Esophagus (tissue), 2 donors: ENCODE measurements around the gene MAP7. TPM values are rescaled to one million over a fixed set of nuclear protein-coding genes. Genes with fewer than 3 reads are reported as not detected.
"Not testable (repeated sequence)": the region's sequence is repeated elsewhere in the genome, so short reads cannot be mapped to it uniquely, and the experiment has no call there.

Experiments
- H3K27ac ChIP-seq, 2 donors: one replicate each; pipeline ENCODE4 v1.5.1; 2013; ENCODE audit warnings: low read depth in 2 of 2, mild to moderate bottlenecking in 2 of 2, inconsistent platforms in 1 of 2, low read length in 1 of 2, moderate library complexity in 1 of 2
- H3K27me3 ChIP-seq, 2 donors: one replicate each; pipeline ENCODE4 v1.6.1; 2013; ENCODE audit warnings: low read length in 2 of 2, control low read depth in 1 of 2, mild to moderate bottlenecking in 1 of 2; ENCODE audit not compliant: insufficient read depth in 2 of 2, control insufficient read depth in 1 of 2
- H3K36me3 ChIP-seq, 2 donors: one replicate each; pipeline ENCODE4 v1.6.1; 2013; ENCODE audit warnings: low read length in 1 of 2; ENCODE audit not compliant: control insufficient read depth in 2 of 2, insufficient read depth in 2 of 2
- H3K4me1 ChIP-seq, 2 donors: one replicate each; pipeline ENCODE4 v1.6.1; 2013; ENCODE audit warnings: low read length in 1 of 2; ENCODE audit not compliant: control insufficient read depth in 2 of 2, insufficient read depth in 2 of 2
- H3K4me3 ChIP-seq, 2 donors: one replicate each; pipeline ENCODE4 v1.5.1; 2013; ENCODE audit warnings: low read length in 2 of 2, mild to moderate bottlenecking in 2 of 2, low read depth in 1 of 2, moderate library complexity in 1 of 2
- H3K9me3 ChIP-seq, 2 donors: one replicate each; pipeline ENCODE4 v1.6.1; 2013; ENCODE audit warnings: mild to moderate bottlenecking in 2 of 2, low read depth in 1 of 2, low read length in 1 of 2, moderate library complexity in 1 of 2; ENCODE audit not compliant: control insufficient read depth in 2 of 2, insufficient read depth in 1 of 2
- WGBS, 2 donors: extraction: QIAGEN DNeasy Blood & Tissue Kit; methylation state at CpG; one replicate each; pipeline ENCODE4 v1.1.7; 2013; 5-methylcytosine and 5-hydroxymethylcytosine counted together
- polyA plus RNA-seq, 2 donors: library from polyadenylated mRNA; stranded (reverse); fragments of 200-250 nt; gene quantifications; one replicate each; pipeline ENCODE4 v1.2.3, GENCODE V29; 2013
- donor health status: healthy with polysubstance abuse.
- donor health status: Bipolar disorder and iron deficiency.

Gene MAP7
- polyA plus RNA-seq, 2 donors: 13.4 to 15.1 TPM

DNA sequence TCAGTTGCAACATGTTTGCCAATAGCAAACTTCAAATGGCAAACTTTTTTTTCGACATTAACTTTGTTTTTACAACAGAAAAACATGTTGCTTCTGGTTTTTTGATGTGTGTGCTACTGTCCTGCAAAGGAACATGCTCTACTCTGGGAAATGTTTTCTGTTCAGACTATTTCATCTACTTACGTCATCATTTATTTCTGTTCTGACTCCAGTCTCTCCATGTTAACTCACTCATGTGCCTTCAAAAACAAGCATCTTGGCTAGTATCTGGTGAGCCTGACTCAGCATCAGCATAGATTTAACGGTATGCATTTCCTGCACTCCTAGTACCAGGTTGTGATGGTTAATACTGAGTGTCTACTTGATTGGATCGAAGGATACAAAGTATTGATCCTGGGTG, 36.1 kb upstream of the MAP7 start:
- WGBS, 2 donors: 48 to 57% methylated on average over 4 of the region's 4 CpGs
- Histone ChIP-seq H3K4me1 (no peaks in the 10 kb centered on the region), H3K36me3 (peaks cover 0 to 6% of the 10 kb centered on the region in 2 donors), H3K27ac (peak overlapping the region in 1 of 2 donors; percentile 8), H3K4me3 (no peak overlapping the region), H3K27me3 (no peaks in the 10 kb centered on the region), H3K9me3 (peaks cover 0 to 2% of the 10 kb centered on the region in 2 donors)

DNA sequence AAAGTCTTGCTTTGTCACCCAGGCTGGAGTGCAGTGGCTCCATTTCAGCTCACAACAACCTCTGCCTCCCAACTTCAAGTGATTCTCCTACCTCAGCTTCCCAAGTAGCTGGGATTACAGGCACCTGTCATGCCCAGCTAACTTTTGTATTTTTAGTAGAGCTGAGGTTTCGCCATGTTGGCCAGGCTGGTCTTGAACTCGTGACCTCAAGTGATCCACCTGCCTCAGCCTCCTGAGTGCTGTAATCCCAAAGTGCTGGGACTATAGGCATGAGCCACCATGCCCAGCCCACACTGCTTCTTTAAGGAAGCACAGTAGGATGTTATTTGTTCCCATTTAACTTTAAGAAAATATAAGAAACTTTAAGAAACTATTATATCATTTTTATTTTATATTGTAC, 35.3 kb upstream of the MAP7 start:
- not testable (repeated sequence) for H3K4me3 ChIP-seq, H3K4me1 ChIP-seq, H3K36me3 ChIP-seq, H3K9me3 ChIP-seq, H3K27ac ChIP-seq, H3K27me3 ChIP-seq
- 94 to 96% methylated on average over 2 of the region's 2 CpGs for WGBS, 2 donors

DNA sequence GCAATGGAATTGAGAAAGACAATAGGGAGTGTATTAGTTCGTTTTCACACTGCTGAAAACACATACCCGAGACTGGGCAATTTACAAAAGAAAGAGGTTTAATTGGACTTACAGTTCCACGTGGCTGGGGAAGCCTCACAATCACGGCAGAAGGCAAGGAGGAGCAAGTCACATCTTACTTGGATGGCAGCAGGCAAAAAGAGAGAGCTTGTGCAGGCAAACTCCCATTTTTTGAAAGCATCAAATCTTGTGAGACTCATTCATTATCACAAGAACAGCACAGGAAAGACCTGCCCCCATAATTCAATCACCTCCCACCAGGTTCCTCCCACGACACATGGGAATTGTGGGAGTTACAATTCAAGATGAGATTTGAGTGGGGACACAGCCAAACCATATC, 34.1 kb upstream of the MAP7 start:
- H3K4me1 ChIP-seq, H3K27ac ChIP-seq, H3K9me3 ChIP-seq, H3K27me3 ChIP-seq, H3K36me3 ChIP-seq, H3K4me3 ChIP-seq: not testable (repeated sequence)
- WGBS, 2 donors: 86 to 87% methylated on average over 5 of the region's 5 CpGs

DNA sequence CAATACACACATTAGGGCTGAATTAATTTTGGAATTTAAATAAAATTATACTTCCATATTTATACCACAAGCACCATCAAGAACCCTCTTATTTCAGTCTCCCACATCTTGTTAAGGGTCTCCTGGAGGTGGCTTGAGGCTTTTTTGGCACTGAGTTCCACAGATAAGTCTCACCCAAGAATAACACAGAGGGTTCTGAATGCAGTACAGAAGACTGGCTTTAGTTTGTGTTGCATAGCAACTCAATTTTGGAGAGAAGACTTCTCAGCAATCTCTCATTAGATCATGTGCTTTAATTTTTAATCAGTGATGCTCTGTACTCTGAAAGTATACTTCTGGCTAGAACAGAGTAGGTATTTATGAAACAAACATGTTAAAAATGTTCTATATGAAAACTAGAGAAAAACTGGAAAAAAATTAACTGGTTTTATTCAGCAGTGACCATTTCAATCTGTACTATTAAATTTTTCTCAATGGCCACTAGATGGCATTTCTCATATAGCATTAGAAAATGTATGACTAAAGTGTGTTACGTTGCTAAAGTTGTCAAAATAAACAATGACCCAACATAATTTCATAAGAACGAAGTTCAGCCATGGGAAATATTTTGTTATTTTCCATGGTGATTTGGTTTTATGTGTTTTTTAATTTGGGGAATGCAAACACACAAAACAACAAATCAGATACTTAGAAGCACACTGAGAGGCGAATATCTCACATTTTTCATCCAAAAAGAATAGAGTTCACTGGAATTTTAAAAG, 32.7 kb upstream of the MAP7 start:
- Histone ChIP-seq H3K4me1 (no peaks in the 10 kb centered on the region), H3K4me3 (no peak overlapping the region), H3K36me3 (peaks cover 0 to 5% of the 10 kb centered on the region in 2 donors), H3K27me3 (no peaks in the 10 kb centered on the region), H3K9me3 (no peaks in the 10 kb centered on the region), H3K27ac (no peak overlapping the region)
- WGBS, 2 donors: 27 to 34% methylated on average over 3 of the region's 3 CpGs

DNA sequence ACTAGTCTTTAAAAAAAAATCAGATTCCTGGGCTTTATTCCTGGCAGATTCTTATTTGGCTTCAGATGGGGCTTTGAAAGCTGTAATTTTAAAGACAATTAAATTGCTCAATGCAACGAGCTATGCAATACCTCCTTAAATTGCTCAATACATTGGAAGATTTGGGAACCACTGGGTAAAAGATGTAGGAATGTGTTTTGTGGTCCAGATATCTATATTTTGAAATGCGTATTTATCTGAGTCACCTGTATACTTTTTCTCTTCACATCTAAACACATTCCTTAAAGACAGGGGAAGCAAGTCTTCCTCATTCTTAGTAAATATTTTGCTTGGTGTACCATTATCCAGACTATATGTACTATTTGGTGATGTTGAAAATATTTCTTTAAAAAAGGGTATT, 29.6 kb upstream of the MAP7 start:
- no peaks in the 10 kb centered on the region for H3K27me3 ChIP-seq
- H3K4me1 ChIP-seq: no peaks in the 10 kb centered on the region
- WGBS, 2 donors: 81 to 83% methylated on average over 2 of the region's 2 CpGs
- no peak overlapping the region for H3K27ac ChIP-seq
- H3K9me3 ChIP-seq: no peaks in the 10 kb centered on the region
- peaks cover 4 to 5% of the 10 kb centered on the region in 2 donors for H3K36me3 ChIP-seq
- H3K4me3 ChIP-seq: no peak overlapping the region

DNA sequence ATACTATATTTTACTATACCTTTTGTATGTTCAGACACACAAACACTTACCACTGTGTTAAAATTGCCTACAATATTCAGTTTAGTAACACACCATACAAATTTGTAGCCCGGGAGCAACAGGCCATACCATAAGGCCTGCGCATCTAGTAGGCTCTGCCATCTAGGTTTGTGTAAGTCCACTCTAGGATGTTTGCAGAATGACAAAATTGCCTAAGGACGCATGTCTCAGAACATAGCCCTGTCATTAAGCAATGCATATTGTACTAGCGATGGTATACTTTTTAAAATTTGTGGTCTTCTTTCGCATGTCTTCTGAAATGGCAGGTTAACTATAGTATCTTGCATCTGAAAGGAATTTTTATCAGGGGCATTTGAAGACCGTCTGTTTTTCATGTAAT, 26.6 kb upstream of the MAP7 start:
- WGBS, 2 donors: 87 to 94% methylated on average over 6 of the region's 6 CpGs
- Histone ChIP-seq H3K27ac (no peak overlapping the region), H3K36me3 (peaks cover 5% of the 10 kb centered on the region in 2 donors), H3K4me1 (no peaks in the 10 kb centered on the region), H3K27me3 (no peaks in the 10 kb centered on the region), H3K4me3 (no peak overlapping the region), H3K9me3 (no peaks in the 10 kb centered on the region)

DNA sequence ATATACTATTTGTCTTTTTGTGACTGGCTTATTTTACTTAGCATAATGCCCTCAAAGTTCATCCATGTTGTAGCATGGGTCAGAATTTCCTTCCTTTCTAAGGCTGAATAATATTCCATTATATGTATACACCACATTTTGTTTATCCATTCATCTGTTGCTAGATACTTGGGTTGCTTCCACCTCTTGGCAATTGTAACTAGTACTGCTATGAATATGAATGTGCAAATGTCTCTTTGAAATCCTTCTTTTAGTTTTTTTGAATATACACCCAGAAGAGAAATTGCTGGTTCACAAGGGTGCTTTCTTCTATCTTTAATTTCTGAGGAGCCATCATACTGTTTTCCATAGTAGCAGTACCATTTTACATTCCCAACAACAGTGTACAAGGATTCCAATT, 21.3 kb upstream of the MAP7 start:
- no peaks in the 10 kb centered on the region for H3K27me3 ChIP-seq
- H3K27ac ChIP-seq: no peak overlapping the region
- H3K9me3 ChIP-seq: peaks cover 0 to 5% of the 10 kb centered on the region in 2 donors
- peaks cover 2 to 5% of the 10 kb centered on the region in 2 donors for H3K36me3 ChIP-seq
- H3K4me1 ChIP-seq: no peaks in the 10 kb centered on the region
- H3K4me3 ChIP-seq: no peak overlapping the region

DNA sequence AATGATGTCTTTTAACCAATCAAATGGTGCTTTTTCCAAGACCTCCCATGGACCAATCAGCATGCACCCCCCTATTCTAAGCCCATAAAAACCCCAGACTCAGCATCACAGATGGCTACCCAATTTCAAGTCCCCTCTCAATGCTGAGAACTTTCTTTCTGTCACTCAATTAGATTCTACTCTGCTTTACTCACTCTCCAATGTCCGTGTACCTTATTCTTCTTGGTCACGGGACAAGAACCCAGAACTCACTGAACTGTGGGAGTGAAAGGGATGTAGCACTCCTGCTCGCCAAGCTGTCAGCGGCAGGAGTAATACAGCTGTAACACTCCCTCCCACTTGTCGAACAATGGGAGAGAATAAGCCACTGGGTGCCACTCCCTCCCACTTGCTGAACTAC, 20.8 kb upstream of the MAP7 start:
- peaks cover 2 to 5% of the 10 kb centered on the region in 2 donors for H3K36me3 ChIP-seq
- 94 to 97% methylated on average over 5 of the region's 5 CpGs for WGBS, 2 donors
- no peaks in the 10 kb centered on the region for H3K27me3 ChIP-seq
- no peaks in the 10 kb centered on the region for H3K4me1 ChIP-seq
- no peak overlapping the region for H3K4me3 ChIP-seq
- peaks cover 0 to 5% of the 10 kb centered on the region in 2 donors for H3K9me3 ChIP-seq
- no peak overlapping the region for H3K27ac ChIP-seq

DNA sequence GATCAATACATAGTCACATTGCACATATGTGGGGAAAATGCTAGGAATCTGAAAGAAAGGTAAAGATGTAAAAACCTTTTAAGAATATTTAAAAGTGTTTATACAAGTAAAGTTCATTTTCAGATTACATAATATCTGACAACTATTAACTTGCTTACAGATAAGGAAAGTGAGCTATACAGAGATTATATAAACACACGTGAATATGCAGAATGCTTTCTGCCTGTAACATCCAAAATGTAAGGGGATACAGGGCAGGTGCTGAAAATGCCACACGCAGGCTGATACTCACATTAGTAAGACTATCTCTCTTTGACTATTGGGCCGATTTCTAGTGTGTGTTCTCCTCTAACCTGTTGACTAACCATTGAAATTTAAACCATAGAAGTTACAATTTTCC, 17.9 kb upstream of the MAP7 start:
- peaks cover 1 to 4% of the 10 kb centered on the region in 2 donors for H3K36me3 ChIP-seq
- 79 to 90% methylated on average over 3 of the region's 3 CpGs for WGBS, 2 donors
- H3K9me3 ChIP-seq: peaks cover 0 to 5% of the 10 kb centered on the region in 2 donors
- H3K4me1 ChIP-seq: no peaks in the 10 kb centered on the region
- no peak overlapping the region for H3K27ac ChIP-seq
- no peak overlapping the region for H3K4me3 ChIP-seq
- H3K27me3 ChIP-seq: no peaks in the 10 kb centered on the region

DNA sequence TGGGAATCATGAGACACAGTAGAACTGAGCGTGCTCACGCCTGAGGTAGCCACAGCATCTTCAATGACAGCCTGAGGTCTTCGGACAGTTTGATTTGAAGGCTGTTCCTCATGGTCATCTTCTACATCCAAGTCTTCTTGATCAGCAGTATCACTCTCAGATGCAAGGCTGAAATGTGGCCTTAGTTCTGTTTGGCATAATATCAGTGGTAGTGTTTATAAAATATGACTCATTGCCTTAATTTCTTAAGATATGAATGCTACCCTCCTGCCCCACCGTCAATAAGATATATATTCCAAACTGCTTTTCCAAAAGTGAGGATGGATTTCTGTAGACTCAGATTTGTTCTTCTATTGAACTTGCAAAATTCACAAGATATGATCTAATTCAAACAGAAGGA, 17.5 kb upstream of the MAP7 start:
- Histone ChIP-seq H3K27ac (no peak overlapping the region), H3K36me3 (peaks cover 0 to 4% of the 10 kb centered on the region in 2 donors), H3K4me3 (no peak overlapping the region), H3K9me3 (peaks cover 0 to 5% of the 10 kb centered on the region in 2 donors), H3K27me3 (no peaks in the 10 kb centered on the region), H3K4me1 (no peaks in the 10 kb centered on the region)
- 86 to 92% methylated on average over 4 of the region's 4 CpGs for WGBS, 2 donors
